GM12865 (cell line): ENCODE data around the gene RASD2.
A peak's percentile ranks its signal among the peaks of the same experiment; 100 is the strongest.
"Not testable (repeated sequence)": the region's sequence is repeated elsewhere in the genome, so short reads cannot be mapped to it uniquely, and the experiment has no call there.

Experiments
- DNase-seq: peaks from one replicate; pipeline ENCODE4 v3.0.0; 2010; ENCODE audit warnings: low read depth
- H3K4me3 ChIP-seq: 2 replicates; pipeline ENCODE4 v1.5.1; 2011; ENCODE audit warnings: mild to moderate bottlenecking, low read depth, low read length, control low read depth
- TF ChIP-seq, protein P1 (sequence below): IDR thresholded peaks from 2 replicates; pipeline ENCODE4 v1.5.1; 2011; ENCODE audit warnings: low read length, control low read depth, low read depth, inconsistent platforms; ENCODE audit not compliant: insufficient read depth; ENCODE audit errors: missing control alignments

RASD2 gene

DNA sequence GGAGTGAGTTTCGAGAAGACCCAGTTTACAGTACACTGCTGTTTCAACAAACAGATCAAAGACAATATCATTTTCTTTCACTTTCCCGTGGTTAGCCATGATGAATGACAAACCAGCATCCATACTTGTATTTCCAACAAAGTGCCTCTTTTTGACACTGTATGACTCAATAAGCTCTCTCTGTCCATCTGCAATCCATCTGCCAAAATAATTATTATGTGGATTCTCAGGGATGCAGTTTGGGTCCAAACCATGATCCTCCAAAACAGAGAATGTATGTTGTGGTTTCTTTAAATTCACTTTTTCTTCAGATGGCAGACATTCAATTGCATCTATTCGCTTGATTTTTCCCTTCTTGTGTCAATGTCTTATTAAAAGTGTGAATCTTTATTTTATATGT is 37.8 kb upstream of the RASD2 start:
- H3K4me3 ChIP-seq: no peak overlapping the region
- no peak for DNase-seq
- TF ChIP-seq, protein P1, sequence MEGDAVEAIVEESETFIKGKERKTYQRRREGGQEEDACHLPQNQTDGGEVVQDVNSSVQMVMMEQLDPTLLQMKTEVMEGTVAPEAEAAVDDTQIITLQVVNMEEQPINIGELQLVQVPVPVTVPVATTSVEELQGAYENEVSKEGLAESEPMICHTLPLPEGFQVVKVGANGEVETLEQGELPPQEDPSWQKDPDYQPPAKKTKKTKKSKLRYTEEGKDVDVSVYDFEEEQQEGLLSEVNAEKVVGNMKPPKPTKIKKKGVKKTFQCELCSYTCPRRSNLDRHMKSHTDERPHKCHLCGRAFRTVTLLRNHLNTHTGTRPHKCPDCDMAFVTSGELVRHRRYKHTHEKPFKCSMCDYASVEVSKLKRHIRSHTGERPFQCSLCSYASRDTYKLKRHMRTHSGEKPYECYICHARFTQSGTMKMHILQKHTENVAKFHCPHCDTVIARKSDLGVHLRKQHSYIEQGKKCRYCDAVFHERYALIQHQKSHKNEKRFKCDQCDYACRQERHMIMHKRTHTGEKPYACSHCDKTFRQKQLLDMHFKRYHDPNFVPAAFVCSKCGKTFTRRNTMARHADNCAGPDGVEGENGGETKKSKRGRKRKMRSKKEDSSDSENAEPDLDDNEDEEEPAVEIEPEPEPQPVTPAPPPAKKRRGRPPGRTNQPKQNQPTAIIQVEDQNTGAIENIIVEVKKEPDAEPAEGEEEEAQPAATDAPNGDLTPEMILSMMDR: no peak

DNA sequence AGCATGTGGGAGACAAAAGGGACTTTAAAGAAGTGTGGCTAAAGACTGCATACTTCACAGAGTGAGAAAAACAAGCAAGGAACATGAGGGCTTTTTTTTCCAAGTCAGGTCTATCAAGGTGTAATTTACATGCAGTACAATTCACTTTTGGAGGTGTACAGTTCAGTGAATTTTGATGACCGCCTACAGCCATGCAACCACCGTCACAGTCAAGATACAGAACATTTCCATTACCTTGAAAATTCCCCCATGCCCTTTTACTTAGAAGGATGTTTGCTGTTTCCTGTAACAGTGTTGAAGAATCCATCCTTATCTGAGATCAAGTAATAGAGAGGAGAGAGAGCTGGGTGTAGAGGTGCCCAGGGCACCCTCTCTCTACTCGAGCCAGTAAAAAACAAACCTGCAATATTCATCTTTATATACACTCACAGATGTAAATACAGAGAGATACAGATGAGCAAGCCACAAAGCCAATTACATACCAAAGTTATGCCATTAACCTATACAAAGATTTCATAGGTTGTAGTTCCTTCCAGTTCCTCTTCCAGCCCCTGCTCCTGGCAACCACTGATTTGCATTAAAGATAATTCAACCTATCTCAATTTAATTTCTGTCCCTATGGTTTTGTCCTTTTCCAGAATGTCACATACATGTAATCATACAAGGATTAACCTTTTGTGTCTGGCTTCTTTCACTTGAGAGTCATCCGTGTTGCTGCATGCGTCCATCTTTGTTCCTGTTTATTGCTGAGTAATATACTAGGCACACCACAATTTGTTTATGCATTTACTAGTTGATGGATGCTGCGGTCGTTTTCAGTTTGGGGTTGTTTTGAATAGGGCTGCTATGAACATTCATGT is 35.0 kb upstream of the RASD2 start:
- TF ChIP-seq, protein P1: no peak
- peak; percentile 34 for DNase-seq
- H3K4me3 ChIP-seq: no peak overlapping the region

DNA sequence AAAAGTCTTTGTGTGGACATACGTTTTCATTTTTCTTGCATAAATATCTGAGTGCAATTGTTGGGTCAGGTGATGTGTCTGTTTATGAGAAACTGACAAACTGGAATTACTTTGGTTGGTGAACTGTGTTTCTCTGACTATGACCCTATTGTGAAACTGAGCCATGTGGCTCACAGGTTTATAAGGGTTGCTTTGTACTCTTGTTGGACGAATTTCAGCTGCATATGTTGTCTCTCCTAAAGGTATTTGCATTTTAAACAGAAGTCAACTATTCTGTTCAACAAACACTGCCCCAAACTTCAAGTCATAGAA is 34.4 kb upstream of the RASD2 start:
- no peak overlapping the region for H3K4me3 ChIP-seq
- DNase-seq: no peak
- TF ChIP-seq, protein P1: no peak

DNA sequence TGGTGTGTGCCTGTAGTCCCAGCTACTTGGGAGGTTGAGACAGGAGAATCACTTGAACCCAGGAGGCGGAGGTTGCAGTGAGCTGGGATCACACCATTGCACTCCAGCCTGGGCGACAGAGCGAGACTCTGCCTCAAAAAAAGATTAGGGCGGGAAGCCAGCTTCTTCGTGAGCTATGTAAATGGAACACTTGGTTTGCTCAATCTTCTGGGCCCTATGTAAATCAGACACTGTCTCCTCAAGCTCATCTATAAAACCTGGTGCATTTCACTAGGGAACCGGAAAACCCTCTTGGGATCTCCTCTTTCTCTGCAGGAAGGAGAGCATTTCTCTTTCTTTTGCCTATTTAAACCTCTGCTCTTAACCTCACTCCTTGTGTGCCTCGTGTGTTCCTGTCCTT is 32.8 kb upstream of the RASD2 start:
- H3K4me3 ChIP-seq, DNase-seq: not testable (repeated sequence)

DNA sequence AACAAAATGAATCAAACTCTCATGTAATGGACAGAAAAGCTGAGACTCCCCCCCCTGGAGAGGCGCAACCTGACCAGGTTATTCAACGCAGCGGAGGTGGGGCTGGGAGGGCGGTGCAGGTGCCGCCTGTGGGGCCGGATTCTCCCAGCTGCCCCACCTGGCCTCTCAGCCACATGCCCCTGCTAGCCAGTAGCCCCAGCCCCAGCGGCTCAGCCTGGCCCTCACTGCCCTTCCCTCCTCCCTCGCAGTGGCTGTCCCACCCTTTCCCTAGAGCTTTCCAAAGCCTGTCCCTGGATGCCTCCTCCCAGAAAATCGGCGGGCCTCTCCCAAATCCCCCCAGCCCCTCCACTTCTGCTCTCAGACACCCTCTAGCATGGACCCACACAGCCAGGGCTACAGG is 31.2 kb upstream of the RASD2 start:
- DNase-seq: no peak
- TF ChIP-seq, protein P1: no peak
- H3K4me3 ChIP-seq: no peak overlapping the region

DNA sequence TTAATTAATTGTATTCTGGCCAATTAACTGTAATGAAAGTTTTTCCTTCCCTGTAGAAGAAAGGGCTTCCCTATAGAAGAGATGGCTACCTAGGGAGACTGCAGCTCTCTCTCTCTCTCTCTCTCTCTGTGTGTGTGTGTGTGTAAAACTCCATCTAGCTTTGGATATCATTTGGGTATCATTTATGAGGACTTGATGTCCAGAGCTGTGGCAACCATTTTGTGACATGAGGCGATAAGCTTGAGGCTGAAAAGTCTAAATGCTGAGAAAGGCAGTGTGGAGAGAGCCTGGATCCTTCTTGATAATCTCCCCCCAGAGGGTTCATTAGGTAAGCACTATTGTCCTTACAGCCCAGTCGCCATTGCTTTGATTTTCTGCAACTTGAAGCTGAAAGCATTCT is 30.7 kb upstream of the RASD2 start:
- no peak for DNase-seq

DNA sequence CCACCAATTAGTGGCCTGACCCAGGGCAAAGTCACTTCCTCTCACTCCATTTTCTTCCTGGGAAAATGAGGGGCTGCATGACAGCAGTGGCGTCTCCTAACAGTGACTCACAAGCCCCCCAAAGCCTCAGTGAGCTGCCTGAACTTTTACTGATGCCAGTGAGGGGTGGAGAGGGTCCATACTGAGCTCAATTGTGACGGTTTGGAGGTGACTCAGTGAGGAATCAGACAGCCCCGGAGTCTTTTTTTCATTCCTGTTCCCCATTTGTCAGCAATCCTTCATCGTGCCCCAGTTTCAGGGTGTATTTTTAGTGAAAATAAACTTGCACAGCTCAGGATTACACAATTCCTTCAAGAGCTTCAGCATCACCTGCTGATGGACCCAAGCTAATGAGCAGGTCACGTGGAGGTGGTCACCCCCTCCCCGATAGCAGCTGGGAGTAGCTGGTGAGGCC is 30.1 kb upstream of the RASD2 start:
- DNase-seq: no peak
- H3K4me3 ChIP-seq: no peak overlapping the region
- TF ChIP-seq, protein P1: no peak

More for the DNA sequence above, 30.7 kb upstream of the RASD2 start:
- TF ChIP-seq, protein P1: no peak
- H3K4me3 ChIP-seq: no peak overlapping the region
